ENCODE measurements around the gene CABLES1.
A peak's percentile ranks its signal among the peaks of the same experiment; 100 is the strongest.

The CABLES1 gene

DNA sequence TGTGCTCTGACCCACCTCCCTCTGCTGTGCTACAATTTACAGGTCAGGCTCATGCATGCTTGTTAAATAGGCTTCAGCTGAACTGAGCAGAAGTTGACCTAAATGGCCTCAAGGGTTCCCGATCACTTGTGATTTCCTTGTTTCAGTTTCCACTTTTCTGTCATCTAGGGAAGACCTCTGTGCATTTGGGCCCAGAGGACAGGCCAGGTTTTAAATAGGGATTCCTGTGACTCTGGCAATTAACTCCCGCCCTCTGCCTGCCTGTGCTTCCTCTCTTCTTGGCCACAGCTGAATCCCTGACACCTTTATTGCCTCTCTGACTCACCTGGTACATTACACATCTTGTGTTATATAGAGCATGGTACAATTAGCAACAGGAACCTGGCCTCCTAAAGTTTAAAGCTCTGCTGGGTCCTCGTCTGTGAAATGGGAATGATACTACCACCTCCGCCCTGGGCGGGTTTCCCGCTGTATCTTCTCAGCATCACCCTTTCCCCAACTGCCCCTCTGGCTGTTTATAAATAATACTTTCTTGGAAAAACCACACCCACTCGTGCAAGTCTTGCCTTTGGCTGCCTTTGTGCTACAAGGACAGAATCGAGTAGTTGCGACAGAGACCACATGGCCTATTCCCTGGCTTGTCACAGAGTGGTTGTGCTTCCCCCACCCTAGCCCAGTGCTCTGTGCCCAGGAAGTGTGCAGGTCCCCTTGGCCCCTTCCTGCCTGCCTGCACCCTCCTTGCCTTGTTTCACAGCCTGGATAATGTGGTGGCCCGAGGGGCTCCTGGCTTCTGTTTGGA is 7.9 kb downstream of the CABLES1 start:
- TF ChIP-seq, protein P1, sequence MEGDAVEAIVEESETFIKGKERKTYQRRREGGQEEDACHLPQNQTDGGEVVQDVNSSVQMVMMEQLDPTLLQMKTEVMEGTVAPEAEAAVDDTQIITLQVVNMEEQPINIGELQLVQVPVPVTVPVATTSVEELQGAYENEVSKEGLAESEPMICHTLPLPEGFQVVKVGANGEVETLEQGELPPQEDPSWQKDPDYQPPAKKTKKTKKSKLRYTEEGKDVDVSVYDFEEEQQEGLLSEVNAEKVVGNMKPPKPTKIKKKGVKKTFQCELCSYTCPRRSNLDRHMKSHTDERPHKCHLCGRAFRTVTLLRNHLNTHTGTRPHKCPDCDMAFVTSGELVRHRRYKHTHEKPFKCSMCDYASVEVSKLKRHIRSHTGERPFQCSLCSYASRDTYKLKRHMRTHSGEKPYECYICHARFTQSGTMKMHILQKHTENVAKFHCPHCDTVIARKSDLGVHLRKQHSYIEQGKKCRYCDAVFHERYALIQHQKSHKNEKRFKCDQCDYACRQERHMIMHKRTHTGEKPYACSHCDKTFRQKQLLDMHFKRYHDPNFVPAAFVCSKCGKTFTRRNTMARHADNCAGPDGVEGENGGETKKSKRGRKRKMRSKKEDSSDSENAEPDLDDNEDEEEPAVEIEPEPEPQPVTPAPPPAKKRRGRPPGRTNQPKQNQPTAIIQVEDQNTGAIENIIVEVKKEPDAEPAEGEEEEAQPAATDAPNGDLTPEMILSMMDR (IDR thresholded peaks at IDR 0.05; ENCODE audit: low read depth, low read length) = no peak
- H3K4me3 ChIP-seq (ENCODE audit: low read depth, low read length) = no peak overlapping the region
- no peak for DNase-seq (ENCODE audit: low read depth, low spot score)
- in situ Hi-C loops (cut with HindIII; ENCODE audit: low sequenced_read_pairs) = no loop called here

DNA sequence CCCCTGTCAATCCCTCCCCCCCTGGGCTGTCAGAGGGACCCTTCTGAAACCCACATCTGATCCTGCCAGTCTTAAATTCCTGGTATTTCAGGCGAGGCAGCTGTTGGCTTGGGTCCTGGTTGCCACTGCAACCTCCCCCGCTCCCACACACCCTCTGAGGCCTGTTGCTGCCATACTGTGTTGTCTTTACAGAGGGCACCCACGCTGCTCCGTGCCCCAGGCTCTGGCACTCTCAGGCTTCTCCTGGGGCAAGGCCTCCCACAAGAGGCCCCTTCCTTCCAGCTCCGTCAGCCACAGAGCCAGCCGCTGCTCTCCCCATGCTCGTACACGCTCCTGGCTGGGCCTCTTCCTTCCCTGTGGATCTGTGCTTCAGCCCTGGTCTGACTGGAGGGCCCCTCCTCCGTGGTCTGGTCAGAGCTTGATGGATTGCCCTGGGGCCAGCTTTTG is 8.6 kb downstream of the CABLES1 start:
- TF ChIP-seq, protein P1 (IDR thresholded peaks at IDR 0.05; ENCODE audit: low read depth, low read length) = no peak
- H3K4me3 ChIP-seq (ENCODE audit: low read depth, low read length) = no peak overlapping the region
- DNase-seq (ENCODE audit: low read depth, low spot score) = peak; percentile 17
- in situ Hi-C loops (cut with HindIII; ENCODE audit: low sequenced_read_pairs) = no loop called here

DNA sequence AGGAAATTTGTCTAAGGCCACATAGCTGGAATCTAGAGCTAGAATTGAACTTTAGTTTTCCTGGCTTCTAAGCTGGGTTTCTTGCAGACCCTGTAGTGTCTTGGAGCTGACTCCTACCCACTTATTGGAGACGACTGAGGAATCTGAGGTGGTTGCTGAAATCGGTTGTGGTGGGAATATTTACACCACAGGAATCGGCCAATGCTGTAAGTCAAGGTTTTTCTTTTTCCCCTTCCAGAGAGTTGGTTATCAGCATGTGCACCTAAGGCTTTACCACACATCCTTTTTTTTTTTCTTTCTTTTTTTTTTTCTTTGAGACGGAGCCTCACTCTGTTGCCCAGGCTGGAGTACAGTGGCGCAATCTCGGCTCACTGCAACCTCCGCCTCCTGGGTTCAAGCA is 9.4 kb downstream of the CABLES1 start:
- in situ Hi-C loops (cut with HindIII; ENCODE audit: low sequenced_read_pairs) = no loop called here
- DNase-seq (ENCODE audit: low read depth, low spot score) = no peak
- TF ChIP-seq, protein P1 (IDR thresholded peaks at IDR 0.05; ENCODE audit: low read depth, low read length) = no peak
- H3K4me3 ChIP-seq (ENCODE audit: low read depth, low read length) = no peak overlapping the region

DNA sequence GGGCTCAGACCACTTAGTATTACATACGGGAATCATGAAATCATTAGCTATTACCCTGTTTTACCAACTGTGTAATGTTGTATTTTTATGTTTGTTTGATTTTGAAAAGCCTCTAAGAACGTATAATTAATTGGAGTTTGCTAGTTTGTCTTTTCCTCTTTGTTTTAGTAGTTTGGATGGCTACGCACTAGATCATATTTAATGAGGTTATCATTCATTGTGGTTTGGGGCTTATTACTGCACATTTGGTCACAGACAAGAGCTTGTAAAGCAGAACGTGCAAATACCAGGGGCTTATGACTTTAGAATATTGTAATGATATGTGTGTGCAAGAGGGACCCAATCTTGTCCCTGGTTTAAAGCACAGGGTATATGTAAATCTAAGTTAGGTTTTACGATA is 10.3 kb downstream of the CABLES1 start:
- no peak overlapping the region for H3K4me3 ChIP-seq (ENCODE audit: low read depth, low read length)
- in situ Hi-C loops (cut with HindIII; ENCODE audit: low sequenced_read_pairs) = no loop called here
- DNase-seq (ENCODE audit: low read depth, low spot score) = no peak
- TF ChIP-seq, protein P1 (IDR thresholded peaks at IDR 0.05; ENCODE audit: low read depth, low read length) = no peak

DNA sequence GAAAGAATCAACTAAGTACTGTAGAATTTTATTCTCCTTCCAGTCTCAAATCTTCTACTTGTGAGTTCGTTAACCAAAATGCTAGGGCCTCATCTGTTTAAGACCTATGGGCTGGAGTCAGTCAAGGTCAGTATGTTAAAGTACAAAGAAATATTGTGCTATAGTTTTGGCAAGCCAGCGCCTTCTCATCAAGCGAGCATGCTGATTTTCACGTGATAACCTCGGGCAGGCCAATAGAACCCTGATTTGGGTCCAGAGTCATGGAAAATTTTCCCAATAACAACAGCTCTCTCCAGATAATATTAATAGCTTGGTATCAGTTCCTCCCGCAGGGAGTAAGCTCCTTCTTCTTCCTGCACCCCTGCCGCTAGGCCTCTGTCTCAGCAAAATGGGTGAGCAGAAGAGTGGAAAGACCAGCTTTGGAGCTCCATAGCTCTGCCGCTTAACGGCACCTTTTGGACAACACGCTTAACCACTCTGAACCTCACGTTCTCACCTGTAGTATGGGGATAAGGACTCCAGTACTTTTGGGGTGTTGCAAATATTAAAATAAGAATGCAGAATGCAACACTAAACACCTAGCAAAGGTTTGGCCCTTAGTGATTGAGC is 11.7 kb downstream of the CABLES1 start:
- no peak overlapping the region for H3K4me3 ChIP-seq (ENCODE audit: low read depth, low read length)
- in situ Hi-C loops (cut with HindIII; ENCODE audit: low sequenced_read_pairs) = no loop called here
- TF ChIP-seq, protein P1 (IDR thresholded peaks at IDR 0.05; ENCODE audit: low read depth, low read length) = no peak
- no peak for DNase-seq (ENCODE audit: low read depth, low spot score)

DNA sequence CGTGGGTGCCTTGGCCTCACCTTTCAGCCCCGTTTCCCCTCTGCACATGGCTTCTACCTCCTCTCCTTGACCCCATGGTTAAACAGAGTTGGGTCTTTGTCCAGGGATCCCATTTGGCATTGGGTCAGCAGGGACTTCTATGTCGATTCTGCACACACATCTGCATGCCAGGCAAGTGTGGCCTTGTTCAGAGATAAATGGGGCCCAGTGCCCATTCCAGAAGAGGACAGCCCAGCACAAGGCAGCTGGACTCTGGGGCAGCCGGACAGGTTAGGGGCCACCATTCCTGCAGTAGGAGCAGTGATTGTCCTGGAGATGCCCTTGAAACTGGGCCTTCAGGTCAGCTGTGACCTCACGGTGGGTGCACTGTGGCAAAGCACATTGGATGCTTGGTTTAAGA is 13.1 kb downstream of the CABLES1 start:
- TF ChIP-seq, protein P1 (IDR thresholded peaks at IDR 0.05; ENCODE audit: low read depth, low read length) = no peak
- H3K4me3 ChIP-seq (ENCODE audit: low read depth, low read length) = no peak overlapping the region
- no peak for DNase-seq (ENCODE audit: low read depth, low spot score)
- in situ Hi-C loops (cut with HindIII; ENCODE audit: low sequenced_read_pairs) = no loop called here
